Measurements from ENCODE around the gene NEIL3. TPM values are rescaled to one million over a fixed set of nuclear protein-coding genes. Genes with fewer than 3 reads are reported as not detected.

NEIL3 gene
- polyA plus RNA-seq, 1 experiment, result 3.7 TPM

- CTCF ChIA-PET, result interaction anchor here (0.9 to 2.4 kb wide), 4 partner anchors 29 to 932 kb away, joined by 3 to 8 read pairs (median 4); no protein-coding TSS in a partner anchor
- POLR2A ChIA-PET, result interaction anchor here (0.6 to 2.5 kb wide), 4 partner anchors 12 to 430 kb away, joined by 3 to 13 read pairs (median 5); partner anchors contain the start of gene AGA
- no peak for TF ChIP-seq CTCF (IDR thresholded peaks at IDR 0.05; ENCODE audit: low read depth, low read length)
- Histone ChIP-seq H3K9me3 (ENCODE audit: control insufficient read depth, insufficient read depth, low read length) (no peaks in the 10 kb centered on the region), H3K27ac (ENCODE audit: low read depth, low read length) (no peak overlapping the region), H3K4me3 (ENCODE audit: low read depth, low read length) (peak overlapping the region; percentile 79; the same call in 1 of the 2 replicates), H3K27me3 (ENCODE audit: control insufficient read depth, insufficient read depth, low read length) (no peaks in the 10 kb centered on the region)
- no peak for DNase-seq (ENCODE audit: low read depth, low spot score)
Measured at GRCh38 chr4:177308847-177309521, 690 bp upstream of the NEIL3 start.

DNA sequence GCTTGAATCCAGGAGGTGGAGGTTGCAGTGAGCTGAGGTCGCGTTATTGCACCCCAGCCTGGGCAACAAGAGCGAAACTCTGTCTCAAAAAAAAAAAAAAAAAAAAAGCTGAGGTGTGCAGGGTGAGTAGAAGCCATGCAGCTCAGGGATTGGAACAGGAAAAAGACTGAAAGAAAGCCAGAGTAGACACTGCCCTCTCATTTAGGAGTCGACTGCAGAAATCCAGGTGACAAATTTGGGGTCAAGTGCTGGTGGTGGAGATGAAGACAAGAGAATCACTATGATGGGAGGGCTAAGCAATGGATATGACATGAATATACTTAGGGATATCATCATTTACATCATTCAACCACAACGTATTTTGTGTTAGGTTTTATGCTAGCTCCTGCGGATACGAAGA, 1.9 kb downstream of the NEIL3 start:
- Histone ChIP-seq H3K9me3 (ENCODE audit: control insufficient read depth, insufficient read depth, low read length) (no peaks in the 10 kb centered on the region), H3K4me3 (ENCODE audit: low read depth, low read length) (no peak overlapping the region), H3K27me3 (ENCODE audit: control insufficient read depth, insufficient read depth, low read length) (no peaks in the 10 kb centered on the region), H3K27ac (ENCODE audit: low read depth, low read length) (no peak overlapping the region)
- no peak for DNase-seq (ENCODE audit: low read depth, low spot score)
- ChIA-PET CTCF (interaction anchor here (1.2 to 2.6 kb wide), 2 partner anchors 28 to 61 kb away, joined by 5 to 13 read pairs; no protein-coding TSS in a partner anchor), POLR2A (interaction anchor here (0.7 kb wide), 1 partner anchor 9 kb away, joined by 3 read pairs; no protein-coding TSS in a partner anchor)
- no peak for TF ChIP-seq CTCF (IDR thresholded peaks at IDR 0.05; ENCODE audit: low read depth, low read length)

DNA sequence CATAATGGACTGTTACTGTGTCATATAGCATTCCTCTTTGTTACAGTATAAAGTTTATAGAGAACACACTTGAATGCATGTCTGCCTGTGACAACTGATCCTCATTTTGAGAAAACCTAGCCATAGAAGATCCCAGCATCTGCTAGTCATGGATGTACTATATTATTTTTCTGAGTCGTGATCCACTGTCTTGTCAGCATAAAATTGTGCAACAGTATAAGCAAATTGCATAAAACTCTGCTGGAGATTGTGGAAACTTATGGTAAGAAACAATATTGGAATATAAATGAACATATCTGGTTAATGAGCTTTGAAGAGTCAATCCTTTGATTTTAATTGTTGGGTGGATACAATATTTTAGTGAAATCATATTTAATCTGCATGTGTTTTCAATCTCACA, 3.6 kb downstream of the NEIL3 start:
- no peaks in the 10 kb centered on the region for H3K9me3 ChIP-seq (ENCODE audit: control insufficient read depth, insufficient read depth, low read length)
- no peak for DNase-seq (ENCODE audit: low read depth, low spot score)
- ChIA-PET POLR2A (no interaction called here), CTCF (interaction anchor here (1.7 to 2.6 kb wide), 2 partner anchors 26 to 63 kb away, joined by 5 to 13 read pairs; no protein-coding TSS in a partner anchor)
- no peak overlapping the region for H3K27ac ChIP-seq (ENCODE audit: low read depth, low read length)
- H3K27me3 ChIP-seq (ENCODE audit: control insufficient read depth, insufficient read depth, low read length), result no peaks in the 10 kb centered on the region
- TF ChIP-seq CTCF (IDR thresholded peaks at IDR 0.05; ENCODE audit: low read depth, low read length), result no peak
- H3K4me3 ChIP-seq (ENCODE audit: low read depth, low read length), result no peak overlapping the region

- Histone ChIP-seq H3K27ac (ENCODE audit: low read depth, low read length) (no peak overlapping the region), H3K27me3 (ENCODE audit: control insufficient read depth, insufficient read depth, low read length) (no peaks in the 10 kb centered on the region), H3K9me3 (ENCODE audit: control insufficient read depth, insufficient read depth, low read length) (no peaks in the 10 kb centered on the region), H3K4me3 (ENCODE audit: low read depth, low read length) (no peak overlapping the region)
- TF ChIP-seq CTCF (IDR thresholded peaks at IDR 0.05; ENCODE audit: low read depth, low read length), result no peak
- ChIA-PET CTCF (no interaction called here), POLR2A (no interaction called here)
- DNase-seq (ENCODE audit: low read depth, low spot score), result no peak
Measured at GRCh38 chr4:177315767-177316464, 6.2 kb downstream of the NEIL3 start.

DNA sequence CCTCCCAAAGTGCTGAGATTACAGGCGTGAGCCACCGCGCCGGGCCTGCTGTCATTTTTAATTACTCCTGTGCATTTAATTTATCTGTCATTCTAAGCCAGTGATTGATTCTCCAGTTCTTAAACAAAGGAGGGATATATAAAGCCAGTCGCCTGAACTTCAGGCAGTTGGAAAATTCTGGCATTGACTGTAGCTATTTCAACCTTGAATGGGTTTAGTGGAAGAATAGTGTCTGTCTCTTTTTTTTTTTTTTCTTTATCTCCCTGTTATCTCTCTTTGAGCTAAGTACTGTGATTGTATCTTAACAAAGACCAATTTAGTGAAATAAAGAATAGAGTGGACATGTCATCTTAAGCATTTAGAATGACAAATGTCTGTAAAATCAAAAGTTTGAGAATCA, 11.0 kb downstream of the NEIL3 start:
- no peaks in the 10 kb centered on the region for H3K27me3 ChIP-seq (ENCODE audit: control insufficient read depth, insufficient read depth, low read length)
- POLR2A ChIA-PET, result interaction anchor here (0.5 kb wide), 1 partner anchor 10 kb away, joined by 3 read pairs; no protein-coding TSS in a partner anchor
- no peak overlapping the region for H3K4me3 ChIP-seq (ENCODE audit: low read depth, low read length)
- H3K27ac ChIP-seq (ENCODE audit: low read depth, low read length), result no peak overlapping the region
- no peak for TF ChIP-seq CTCF (IDR thresholded peaks at IDR 0.05; ENCODE audit: low read depth, low read length)
- no peaks in the 10 kb centered on the region for H3K9me3 ChIP-seq (ENCODE audit: control insufficient read depth, insufficient read depth, low read length)
- CTCF ChIA-PET, result interaction anchor here (0.9 to 3.2 kb wide), 3 partner anchors 19 to 71 kb away, joined by 3 to 19 read pairs (median 12); no protein-coding TSS in a partner anchor
- no peak for DNase-seq (ENCODE audit: low read depth, low spot score)

All from AG04450 (cell line).